GM18505 (cell line): Measurements from ENCODE around the gene NRG3.

ENCODE experiments used
- ATAC-seq: cut with Tn5 transposase; IDR thresholded peaks from one replicate; pipeline ENCODE4 v1.9.1; 2021; ENCODE audit not compliant: unreplicated experiment
- POLR2A ChIP-seq: IDR thresholded peaks from 4 replicates; pipeline ENCODE4 v1.6.1; 2011; ENCODE audit warnings: borderline replicate concordance; ENCODE audit not compliant: insufficient read depth, insufficient read length; ENCODE audit errors: extremely low read depth

The NRG3 gene

GRCh38 chr10:82208726-82209125 is 333.7 kb downstream of the NRG3 start:
- no peak for TF ChIP-seq POLR2A
- no peak for ATAC-seq

GRCh38 chr10:82210331-82210730 is 335.3 kb downstream of the NRG3 start:
- no peak for TF ChIP-seq POLR2A
- ATAC-seq = no peak

GRCh38 chr10:82211346-82211745 is 336.4 kb downstream of the NRG3 start:
- no peak for TF ChIP-seq POLR2A
- ATAC-seq = no peak

- no peak for TF ChIP-seq POLR2A
- no peak for ATAC-seq
Measured at GRCh38 chr10:82212753-82213152, 337.8 kb downstream of the NRG3 start.

GRCh38 chr10:82213784-82214183 is 338.8 kb downstream of the NRG3 start:
- no peak for TF ChIP-seq POLR2A
- no peak for ATAC-seq

GRCh38 chr10:82221056-82221455 is 346.1 kb downstream of the NRG3 start:
- TF ChIP-seq POLR2A = no peak
- ATAC-seq = no peak

- no peak for TF ChIP-seq POLR2A
- no peak for ATAC-seq
Measured at GRCh38 chr10:82221601-82222149, 346.7 kb downstream of the NRG3 start.

- no peak for TF ChIP-seq POLR2A
- no peak for ATAC-seq
Measured at GRCh38 chr10:82228701-82229100, 353.7 kb downstream of the NRG3 start.

- no peak for ATAC-seq
Measured at GRCh38 chr10:82234173-82234572, 359.2 kb downstream of the NRG3 start.

GRCh38 chr10:82236084-82236731 is 361.2 kb downstream of the NRG3 start:
- TF ChIP-seq POLR2A = no peak
- ATAC-seq = no peak

More at GRCh38 chr10:82234173-82234572, 359.2 kb downstream of the NRG3 start:
- TF ChIP-seq POLR2A = no peak

- no peak for TF ChIP-seq POLR2A
- no peak for ATAC-seq
Measured at GRCh38 chr10:82238291-82238690, 363.3 kb downstream of the NRG3 start.

GRCh38 chr10:82240408-82240807 is 365.4 kb downstream of the NRG3 start:
- no peak for ATAC-seq
- no peak for TF ChIP-seq POLR2A

- TF ChIP-seq POLR2A = no peak
- ATAC-seq = no peak
Measured at GRCh38 chr10:82242778-82243177, 367.8 kb downstream of the NRG3 start.

- no peak for ATAC-seq
- TF ChIP-seq POLR2A = no peak
Measured at GRCh38 chr10:82245157-82245556, 370.2 kb downstream of the NRG3 start.
